ENCODE results near the gene TSPAN9.

DNA sequence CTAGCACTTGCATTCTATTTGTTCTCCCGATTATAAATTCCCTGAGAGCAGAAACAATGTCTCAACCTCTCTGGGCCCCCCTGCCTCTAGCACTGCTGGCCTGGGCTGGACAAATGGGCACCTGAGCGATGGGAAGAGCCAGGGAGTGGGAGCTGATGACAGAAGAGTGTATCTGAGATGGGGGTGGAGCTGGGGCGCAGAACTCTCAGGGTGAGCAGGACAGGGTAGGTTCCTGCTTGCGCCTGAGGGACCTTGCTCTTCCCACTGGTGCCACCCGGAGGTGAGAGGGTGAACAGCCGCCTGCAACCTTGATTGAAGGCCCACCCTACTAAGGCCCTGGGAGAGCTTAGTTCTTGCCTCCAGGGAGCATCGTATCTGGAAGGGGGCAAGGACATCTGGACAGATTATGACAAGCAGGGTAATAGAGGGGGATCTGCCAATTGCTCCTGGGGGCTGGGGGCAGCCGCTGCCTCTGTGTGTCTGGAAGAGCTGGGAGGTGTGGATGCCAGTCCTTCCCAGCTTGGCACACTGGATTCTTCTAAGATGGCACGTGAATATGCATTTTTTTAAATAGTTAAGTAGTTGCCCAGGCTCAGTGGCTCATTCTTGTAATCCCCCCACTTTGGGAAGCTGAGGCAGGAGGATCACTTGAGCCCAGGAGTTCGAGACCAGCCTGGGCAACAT, 43.0 kb upstream of the TSPAN9 start:
- TF ChIP-seq, protein P1, sequence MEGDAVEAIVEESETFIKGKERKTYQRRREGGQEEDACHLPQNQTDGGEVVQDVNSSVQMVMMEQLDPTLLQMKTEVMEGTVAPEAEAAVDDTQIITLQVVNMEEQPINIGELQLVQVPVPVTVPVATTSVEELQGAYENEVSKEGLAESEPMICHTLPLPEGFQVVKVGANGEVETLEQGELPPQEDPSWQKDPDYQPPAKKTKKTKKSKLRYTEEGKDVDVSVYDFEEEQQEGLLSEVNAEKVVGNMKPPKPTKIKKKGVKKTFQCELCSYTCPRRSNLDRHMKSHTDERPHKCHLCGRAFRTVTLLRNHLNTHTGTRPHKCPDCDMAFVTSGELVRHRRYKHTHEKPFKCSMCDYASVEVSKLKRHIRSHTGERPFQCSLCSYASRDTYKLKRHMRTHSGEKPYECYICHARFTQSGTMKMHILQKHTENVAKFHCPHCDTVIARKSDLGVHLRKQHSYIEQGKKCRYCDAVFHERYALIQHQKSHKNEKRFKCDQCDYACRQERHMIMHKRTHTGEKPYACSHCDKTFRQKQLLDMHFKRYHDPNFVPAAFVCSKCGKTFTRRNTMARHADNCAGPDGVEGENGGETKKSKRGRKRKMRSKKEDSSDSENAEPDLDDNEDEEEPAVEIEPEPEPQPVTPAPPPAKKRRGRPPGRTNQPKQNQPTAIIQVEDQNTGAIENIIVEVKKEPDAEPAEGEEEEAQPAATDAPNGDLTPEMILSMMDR (conservative IDR thresholded peaks at IDR 0.05; ENCODE audit: low read depth, low read length), result peak; percentile 75
- TF ChIP-seq EZH2 (IDR thresholded peaks at IDR 0.05; ENCODE audit: borderline replicate concordance, low read depth, low read length, poor library complexity, severe bottlenecking), result no peak
